Sigmoid colon (tissue), 7 donors: Measurements from ENCODE around the gene GAN. TPM values are rescaled to one million over a fixed set of nuclear protein-coding genes. Genes with fewer than 3 reads are reported as not detected.

ENCODE experiments used
- DNase-seq: peaks from one replicate; pipeline ENCODE4 v3.0.0-alpha.2; 2019
- H3K27ac ChIP-seq, 4 donors: fragments of 200-600 bp; sonication (generic); one replicate each; pipeline ENCODE4 v1.5.1; 2016 to 2019; ENCODE audit warnings: mild to moderate bottlenecking in 1 of 4
- H3K27me3 ChIP-seq, 3 donors: fragments of 200-600 bp; sonication (generic); one replicate each; pipeline ENCODE4 v1.5.1; 2019; ENCODE audit warnings: mild to moderate bottlenecking in 1 of 3
- H3K36me3 ChIP-seq, 4 donors: fragments of 200-600 bp; sonication (generic); one replicate each; pipeline ENCODE4 v1.5.1; 2016 to 2019
- H3K4me1 ChIP-seq, 4 donors: fragments of 200-600 bp; sonication (generic); one replicate each; pipeline ENCODE4 v1.5.1; 2017 to 2019
- H3K4me3 ChIP-seq, 4 donors: fragments of 200-600 bp; sonication (generic); one replicate each; pipeline ENCODE4 v1.5.1; 2017 to 2019; ENCODE audit warnings: mild to moderate bottlenecking in 2 of 4, moderate library complexity in 1 of 4
- H3K9me3 ChIP-seq, 4 donors: fragments of 200-600 bp in 3 of 4; sonication (generic) in 3 of 4; one replicate each; pipeline versions ENCODE4 v1.5.1 to v1.6.1; 2013 to 2019
- EP300 ChIP-seq, 4 donors: sonication (generic); formaldehyde crosslinking; IDR thresholded peaks; one replicate each; pipeline ENCODE4 v1.6.1; 2017; ENCODE audit warnings: antibody characterized with exemption in 4 of 4
- POLR2A ChIP-seq, 2 donors: fragments of 450-650 bp; IDR thresholded peaks; one replicate each; pipeline ENCODE4 v1.6.1; 2016; ENCODE audit warnings: antibody characterized with exemption in 2 of 2, mild to moderate bottlenecking in 2 of 2, moderate library complexity in 2 of 2
- POLR2AphosphoS5 ChIP-seq, 4 donors: sonication (generic); formaldehyde crosslinking; IDR thresholded peaks; one replicate each; pipeline ENCODE4 v1.6.1; 2017; ENCODE audit warnings: antibody characterized with exemption in 4 of 4
- WGBS, 2 donors: extraction: QIAGEN DNeasy Blood & Tissue Kit; methylation state at CpG; one replicate each; pipeline ENCODE4 v1.1.7; 2013; 5-methylcytosine and 5-hydroxymethylcytosine counted together
- intact Hi-C: fragments of 100-400 bp; cut with DNase I; formaldehyde crosslinking; loops from one replicate; pipeline ENCODE4 v1.15.1; 2023
- polyA plus RNA-seq, 3 donors: library from polyadenylated mRNA; stranded (reverse); fragments of 200-250 nt; gene quantifications; one replicate each; pipeline ENCODE4 v1.2.3, GENCODE V29; 2013
- total RNA-seq, 4 donors: library from RNA; depleted of rRNA; stranded (reverse); fragments of >200 nt; gene quantifications; one replicate each; pipeline ENCODE4 v1.1.0, GENCODE V29; 2016
- TF ChIP-seq, protein P1 (sequence below), 4 experiments: fragments of 450-650 bp in 3 of 4; fragments of 200-600 bp in 1 of 4; IDR thresholded peaks; one replicate each; pipeline ENCODE4 v1.5.1; 2016 to 2019; ENCODE audit warnings: antibody characterized with exemption in 4 of 4, mild to moderate bottlenecking in 3 of 4, moderate library complexity in 2 of 4
- donor health status: healthy with polysubstance abuse.
- donor health status: Bipolar disorder and iron deficiency.
- donor health status: healthy.

GAN gene
- total and polyA plus RNA-seq, 7 donors: 1.2 to 14.7 (median 9.1) TPM

- TF ChIP-seq EP300 (IDR thresholded peaks at IDR 0.05): no peak
- TF ChIP-seq, protein P1, sequence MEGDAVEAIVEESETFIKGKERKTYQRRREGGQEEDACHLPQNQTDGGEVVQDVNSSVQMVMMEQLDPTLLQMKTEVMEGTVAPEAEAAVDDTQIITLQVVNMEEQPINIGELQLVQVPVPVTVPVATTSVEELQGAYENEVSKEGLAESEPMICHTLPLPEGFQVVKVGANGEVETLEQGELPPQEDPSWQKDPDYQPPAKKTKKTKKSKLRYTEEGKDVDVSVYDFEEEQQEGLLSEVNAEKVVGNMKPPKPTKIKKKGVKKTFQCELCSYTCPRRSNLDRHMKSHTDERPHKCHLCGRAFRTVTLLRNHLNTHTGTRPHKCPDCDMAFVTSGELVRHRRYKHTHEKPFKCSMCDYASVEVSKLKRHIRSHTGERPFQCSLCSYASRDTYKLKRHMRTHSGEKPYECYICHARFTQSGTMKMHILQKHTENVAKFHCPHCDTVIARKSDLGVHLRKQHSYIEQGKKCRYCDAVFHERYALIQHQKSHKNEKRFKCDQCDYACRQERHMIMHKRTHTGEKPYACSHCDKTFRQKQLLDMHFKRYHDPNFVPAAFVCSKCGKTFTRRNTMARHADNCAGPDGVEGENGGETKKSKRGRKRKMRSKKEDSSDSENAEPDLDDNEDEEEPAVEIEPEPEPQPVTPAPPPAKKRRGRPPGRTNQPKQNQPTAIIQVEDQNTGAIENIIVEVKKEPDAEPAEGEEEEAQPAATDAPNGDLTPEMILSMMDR (IDR thresholded peaks at IDR 0.05): no peak
- TF ChIP-seq POLR2A (IDR thresholded peaks at IDR 0.05): no peak
- TF ChIP-seq POLR2AphosphoS5 (IDR thresholded peaks at IDR 0.05): no peak
- WGBS, 2 donors: 48 to 85% methylated on average over 3 of the region's 3 CpGs
- Histone ChIP-seq H3K27ac (peak overlapping the region in 1 of 4 donors; percentile 3), H3K4me3 (no peak overlapping the region), H3K9me3 (no peaks in the 10 kb centered on the region), H3K27me3 (no peaks in the 10 kb centered on the region), H3K4me1 (no peaks in the 10 kb centered on the region), H3K36me3 (peaks cover 0 to 64% (median 14%) of the 10 kb centered on the region in 4 donors)
- intact Hi-C loops: no loop called here
- DNase-seq: no peak
These were observed 59.8 kb downstream of the GAN start for GRCh38 chr16:81374550-81374949.

DNA sequence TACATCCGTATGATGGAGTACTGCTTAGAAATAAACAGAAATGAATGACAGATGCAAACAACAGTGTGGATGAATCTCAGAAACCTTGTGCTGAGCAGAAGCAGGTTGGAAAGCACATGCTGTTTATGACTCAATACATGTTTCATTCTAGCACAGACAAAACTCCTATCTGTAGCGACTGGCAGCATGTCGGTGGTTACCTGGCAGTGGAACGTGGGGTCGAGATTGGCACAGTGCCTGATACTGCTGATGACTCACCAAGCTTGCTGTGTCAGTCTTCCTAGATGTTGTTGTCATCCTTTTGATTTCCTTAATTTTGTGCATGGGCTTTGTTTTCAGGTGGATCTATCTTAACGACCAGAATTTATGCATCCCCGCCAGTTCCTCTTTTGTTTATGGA, 62.1 kb downstream of the GAN start:
- DNase-seq: no peak
- H3K9me3 ChIP-seq: no peaks in the 10 kb centered on the region
- H3K4me3 ChIP-seq: no peak overlapping the region
- peaks cover 0 to 47% (median 14%) of the 10 kb centered on the region in 4 donors for H3K36me3 ChIP-seq
- H3K4me1 ChIP-seq: no peaks in the 10 kb centered on the region
- H3K27me3 ChIP-seq: no peaks in the 10 kb centered on the region
- intact Hi-C loops: no loop called here
- H3K27ac ChIP-seq: no peak overlapping the region
- 79 to 82% methylated on average over 7 of the region's 7 CpGs for WGBS, 2 donors
- TF ChIP-seq POLR2A (IDR thresholded peaks at IDR 0.05) (no peak), POLR2AphosphoS5 (IDR thresholded peaks at IDR 0.05) (no peak), EP300 (IDR thresholded peaks at IDR 0.05) (no peak)
- TF ChIP-seq, protein P1 (IDR thresholded peaks at IDR 0.05): no peak

GRCh38 chr16:81378049-81378448, 63.3 kb downstream of the GAN start:
- Histone ChIP-seq H3K4me1 (no peaks in the 10 kb centered on the region), H3K27me3 (no peaks in the 10 kb centered on the region), H3K27ac (no peak overlapping the region), H3K9me3 (no peaks in the 10 kb centered on the region), H3K36me3 (peaks cover 0 to 38% (median 14%) of the 10 kb centered on the region in 4 donors), H3K4me3 (no peak overlapping the region)
- DNase-seq: no peak
- WGBS, 2 donors: 97% methylated on average over 4 of the region's 4 CpGs
- no peak for TF ChIP-seq EP300 (IDR thresholded peaks at IDR 0.05)
- no peak for TF ChIP-seq POLR2A (IDR thresholded peaks at IDR 0.05)
- TF ChIP-seq, protein P1 (IDR thresholded peaks at IDR 0.05): no peak
- TF ChIP-seq POLR2AphosphoS5 (IDR thresholded peaks at IDR 0.05): no peak
- intact Hi-C loops: no loop called here

GRCh38 chr16:81380932-81381331, 66.2 kb downstream of the GAN start:
- 85 to 93% methylated on average over 3 of the region's 3 CpGs for WGBS, 2 donors
- Histone ChIP-seq H3K27ac (no peak overlapping the region), H3K9me3 (no peaks in the 10 kb centered on the region), H3K4me1 (peaks cover 0 to 24% (median 21%) of the 10 kb centered on the region in 4 donors), H3K36me3 (peaks cover 0 to 29% (median 14%) of the 10 kb centered on the region in 4 donors), H3K4me3 (no peak overlapping the region), H3K27me3 (no peaks in the 10 kb centered on the region)
- TF ChIP-seq EP300 (IDR thresholded peaks at IDR 0.05) (no peak), POLR2AphosphoS5 (IDR thresholded peaks at IDR 0.05) (no peak), POLR2A (IDR thresholded peaks at IDR 0.05) (no peak)
- TF ChIP-seq, protein P1 (IDR thresholded peaks at IDR 0.05): no peak
- no peak for DNase-seq
- intact Hi-C loops: no loop called here

GRCh38 chr16:81384006-81384405, 69.2 kb downstream of the GAN start:
- DNase-seq: no peak
- intact Hi-C loops: no loop called here
- Histone ChIP-seq H3K27ac (peak overlapping the region; percentile 45 to 79 (median 75)), H3K9me3 (no peaks in the 10 kb centered on the region), H3K27me3 (no peaks in the 10 kb centered on the region), H3K4me3 (no peak overlapping the region), H3K36me3 (peaks cover 0 to 7% (median 2%) of the 10 kb centered on the region in 4 donors), H3K4me1 (peaks cover 0 to 24% (median 21%) of the 10 kb centered on the region in 4 donors)
- TF ChIP-seq POLR2A (IDR thresholded peaks at IDR 0.05) (no peak), POLR2AphosphoS5 (IDR thresholded peaks at IDR 0.05) (peak in 2 of 4 donors; percentile 27 to 28)
